Measurements from ENCODE around the gene OR7C2.
"Not testable (repeated sequence)": the region's sequence is repeated elsewhere in the genome, so short reads cannot be mapped to it uniquely, and the experiment has no call there.

OR7C2 gene

DNA sequence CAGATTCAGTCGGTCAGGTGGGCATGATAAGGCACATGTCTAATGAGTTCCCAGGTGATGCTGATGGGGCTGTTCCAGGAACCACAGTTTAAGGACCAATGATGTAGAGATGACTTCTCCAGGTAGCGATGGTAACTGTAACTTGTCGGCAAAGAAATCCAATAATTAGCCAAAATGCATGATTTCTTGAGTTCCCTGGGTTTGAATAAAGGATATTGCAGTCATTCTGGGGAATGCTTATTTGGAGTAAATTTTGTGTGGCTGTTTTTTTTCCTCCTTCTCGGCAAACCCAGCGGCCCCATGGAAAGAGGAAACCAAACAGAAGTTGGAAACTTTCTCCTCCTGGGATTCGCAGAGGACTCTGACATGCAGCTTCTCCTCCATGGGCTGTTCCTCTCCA lies at the start of gene OR7C2:
Gene OR7C2 (plus strand): TSS at position 301 of the 400 bp plus-strand sequence. CDS start 0 bp downstream, at position 301.
- no peak for DNase-seq

DNA sequence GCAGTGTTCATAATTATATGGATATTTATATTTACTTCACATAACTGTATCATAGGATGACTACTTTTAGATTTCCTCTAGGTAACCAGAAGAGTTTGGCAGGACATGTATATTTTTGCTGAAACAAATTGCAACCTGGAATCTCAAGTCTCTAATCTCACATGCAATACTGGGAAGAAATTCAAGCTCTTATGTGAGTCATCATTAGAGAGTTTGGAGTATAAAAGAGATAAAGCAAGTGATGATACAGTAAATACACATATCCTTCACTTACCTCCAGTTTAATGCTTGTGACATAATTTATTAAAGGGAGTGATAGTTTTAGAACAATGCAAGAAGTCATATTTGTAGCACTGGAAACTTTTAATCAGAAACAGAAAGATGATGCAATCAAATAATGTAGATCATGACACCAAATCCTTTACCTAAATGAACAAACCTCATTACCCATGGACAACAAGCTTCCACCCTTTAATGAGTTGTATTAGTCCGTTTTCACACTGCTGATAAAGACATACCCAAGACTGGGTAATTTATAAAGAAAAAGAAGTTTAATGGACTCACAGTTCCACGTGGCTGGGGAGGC lies 39.5 kb upstream of the OR7C2 start:
- no peak for DNase-seq

DNA sequence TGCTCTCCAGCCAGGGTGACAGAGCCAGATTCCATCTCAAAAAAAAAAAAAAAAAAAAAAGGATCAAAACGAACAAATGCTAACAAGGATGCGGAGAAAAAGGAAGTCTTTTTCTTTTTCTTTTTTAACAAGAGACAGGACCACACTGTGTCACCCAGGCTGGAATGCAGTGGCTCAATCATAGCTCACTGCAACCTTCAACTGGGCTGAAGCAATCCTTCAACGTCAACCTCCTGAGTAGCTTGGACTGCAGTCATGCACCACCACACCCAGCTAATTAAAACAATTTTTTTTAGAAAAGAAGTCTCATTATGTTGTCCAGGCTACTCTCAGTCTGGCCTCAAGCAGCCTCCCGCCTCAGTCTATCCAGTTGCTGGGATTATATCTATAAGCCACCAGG lies 34.6 kb upstream of the OR7C2 start:
- no peak for DNase-seq

DNA sequence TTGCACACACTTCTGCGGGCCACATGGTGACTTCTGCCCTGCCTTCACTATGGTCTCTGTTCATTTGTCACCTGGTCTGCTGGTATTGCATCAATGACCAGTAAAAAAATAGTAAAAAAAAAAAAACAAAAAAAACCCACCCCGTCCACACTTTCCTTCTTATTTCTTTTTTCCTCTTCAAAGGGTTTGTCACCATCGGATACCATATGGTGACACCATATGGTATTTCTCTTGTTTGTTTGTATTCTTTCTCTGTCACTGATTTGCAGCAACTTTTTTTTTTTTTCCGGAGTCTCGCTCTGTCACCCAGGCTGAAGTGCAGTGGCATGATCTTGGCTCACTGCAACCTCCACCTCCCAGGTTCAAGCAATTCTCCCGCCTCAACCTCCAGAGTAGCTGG lies 26.2 kb upstream of the OR7C2 start:
- no peak for DNase-seq

DNA sequence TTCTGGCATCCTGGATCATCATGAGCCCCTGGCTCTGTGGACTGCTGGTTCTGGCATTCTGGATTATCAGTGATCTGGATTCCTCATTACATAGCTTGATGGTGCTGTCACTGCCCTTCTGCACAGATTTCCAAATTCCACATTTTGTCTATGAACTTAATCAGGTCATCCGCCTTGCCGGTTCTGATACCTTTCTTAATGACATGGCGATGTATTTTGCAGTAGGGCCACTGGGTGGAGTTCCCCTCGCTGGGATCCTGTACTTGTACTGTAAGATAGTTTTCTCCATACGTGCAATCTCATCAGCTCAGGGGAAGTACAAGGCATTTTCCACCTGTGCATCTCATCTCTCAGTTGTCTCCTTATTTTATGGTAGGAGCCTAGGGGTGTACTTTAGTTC lies 24.4 kb upstream of the OR7C2 start:
- no peak for DNase-seq

DNA sequence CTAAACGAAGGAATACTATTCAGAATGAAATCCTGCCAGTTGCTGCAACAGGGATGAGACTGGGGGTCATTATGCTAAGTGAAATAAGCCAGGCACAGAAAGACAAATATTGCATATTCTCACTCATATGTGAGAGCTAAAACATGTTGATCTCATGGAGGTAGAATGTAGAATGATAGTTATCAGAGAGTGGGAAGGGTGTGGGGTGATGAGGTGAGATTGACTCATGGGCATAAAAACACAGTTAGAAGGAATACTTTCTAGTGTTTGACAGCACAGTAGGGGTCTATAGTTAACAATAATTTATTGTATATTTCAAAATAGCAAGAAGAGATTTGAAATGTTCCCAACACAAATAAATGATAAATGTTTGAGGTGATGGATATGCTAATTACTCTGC lies 7.8 kb upstream of the OR7C2 start:
- DNase-seq, result no peak

DNA sequence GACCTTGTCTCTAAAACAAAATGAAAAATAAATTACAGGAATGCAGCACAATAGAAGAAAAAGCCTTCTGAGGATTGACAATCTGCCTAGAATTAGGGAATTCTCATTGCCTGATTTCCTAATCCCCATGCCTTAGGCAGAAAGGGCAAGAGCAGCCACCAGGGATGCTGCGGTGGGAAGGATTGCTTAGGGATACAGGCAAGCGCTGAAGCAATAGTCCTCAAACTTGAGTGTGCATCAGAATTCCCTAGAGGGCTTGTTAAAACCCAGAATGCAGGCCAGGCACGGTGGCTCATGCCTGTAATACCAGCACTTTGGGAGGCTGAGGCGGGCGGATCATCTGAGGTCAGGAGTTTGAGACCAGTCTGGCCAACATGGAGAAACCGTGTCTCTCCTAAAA lies 1.0 kb upstream of the OR7C2 start:
- peak; percentile 7 for DNase-seq

DNA sequence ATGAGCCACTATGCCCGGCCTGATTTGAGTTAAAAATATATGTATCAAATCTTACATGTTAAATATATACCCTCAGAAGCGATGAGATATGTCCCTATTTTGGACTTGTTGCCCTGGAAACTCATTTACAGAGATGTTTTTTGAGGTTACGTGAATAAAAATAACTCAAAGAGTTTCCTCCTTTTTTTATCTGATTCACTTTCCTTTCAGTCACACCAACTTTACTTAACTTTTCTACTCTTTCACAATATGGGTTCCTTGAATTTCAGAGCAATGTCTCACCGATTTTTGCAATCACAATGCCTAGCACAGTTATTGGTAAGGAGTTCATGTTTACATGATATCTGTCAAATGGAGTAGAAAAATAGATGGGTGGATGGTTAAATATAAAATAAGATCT lies 2.3 kb downstream of the OR7C2 start:
- no peak for DNase-seq

DNA sequence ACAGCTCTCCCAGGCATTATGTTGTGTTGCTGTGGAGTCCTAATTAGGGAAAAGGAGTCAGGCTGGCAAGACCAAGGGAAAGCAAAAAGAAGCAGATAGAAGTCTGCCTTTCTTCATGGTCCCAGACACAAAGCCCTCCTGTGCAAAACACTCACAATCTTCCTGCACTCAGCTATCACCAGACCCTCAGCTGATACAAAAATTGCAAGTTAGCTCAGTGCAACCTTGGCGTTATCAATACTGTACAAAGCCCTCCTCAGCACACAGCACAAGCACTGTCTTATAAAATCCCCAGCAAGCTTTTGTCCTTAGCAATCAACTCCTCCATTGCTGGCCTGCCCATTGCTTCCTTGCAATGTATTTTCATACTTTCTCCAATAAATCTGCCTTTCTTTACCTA lies 3.2 kb downstream of the OR7C2 start:
- no peak for DNase-seq

DNA sequence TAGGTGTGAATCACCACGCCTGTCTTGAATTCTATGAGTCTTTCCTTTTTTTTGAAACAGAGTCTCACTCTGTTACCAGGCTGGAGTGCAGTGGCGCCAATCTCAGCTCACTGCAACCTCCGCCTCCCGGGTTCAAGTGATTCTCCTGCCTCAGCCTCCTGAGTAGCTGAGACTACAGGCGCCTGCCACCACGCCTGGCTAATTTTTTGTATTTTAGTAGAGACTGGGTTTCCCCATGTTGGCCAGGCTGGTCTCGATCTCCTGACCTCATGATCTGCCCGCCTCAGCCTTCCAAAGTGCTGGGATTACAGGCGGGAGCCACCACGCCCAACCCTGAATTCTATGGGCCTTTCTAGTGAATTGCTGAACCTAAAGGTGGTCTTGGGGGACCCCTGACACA lies 8.1 kb downstream of the OR7C2 start:
- not testable (repeated sequence) for DNase-seq

DNA sequence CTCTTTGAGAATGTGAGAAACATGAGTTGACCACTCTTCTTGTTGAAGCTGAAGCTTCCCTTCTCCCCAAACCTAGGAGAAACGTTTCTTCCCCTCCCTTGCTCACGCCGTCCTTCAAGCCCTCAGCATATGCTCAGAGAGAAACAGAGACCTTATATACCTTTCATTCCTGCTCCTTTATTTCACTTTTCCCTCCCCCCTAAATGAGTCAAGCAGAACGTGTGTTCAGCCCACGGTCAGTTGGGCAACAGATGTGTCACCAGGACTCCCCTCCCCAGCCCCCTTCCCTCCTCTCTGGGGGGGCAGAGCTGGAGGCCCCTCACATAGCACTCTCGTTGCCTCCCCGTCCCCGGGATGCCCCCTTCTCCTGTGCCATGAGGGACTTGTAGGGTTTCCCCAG lies 8.6 kb downstream of the OR7C2 start:
- DNase-seq, result no peak

DNA sequence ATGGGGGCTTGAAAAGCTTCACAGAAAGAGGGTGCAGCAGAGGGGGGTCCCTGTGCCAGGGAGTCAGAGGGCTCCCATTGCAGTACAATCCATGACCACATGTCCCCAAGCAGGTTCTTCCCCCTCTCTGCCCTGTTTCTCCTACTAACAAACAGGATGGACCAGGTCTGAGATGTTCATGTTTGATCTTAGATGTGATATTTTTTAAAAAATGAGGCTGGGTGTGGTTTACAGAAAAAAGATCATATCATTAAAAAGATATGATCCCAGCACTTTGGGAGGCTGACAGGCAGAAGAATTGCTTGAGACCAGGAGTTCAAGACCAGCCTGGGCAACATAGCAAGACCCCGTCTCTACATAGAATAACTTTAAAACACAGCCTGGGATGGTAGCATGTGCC lies 9.1 kb downstream of the OR7C2 start:
- DNase-seq, result no peak

DNA sequence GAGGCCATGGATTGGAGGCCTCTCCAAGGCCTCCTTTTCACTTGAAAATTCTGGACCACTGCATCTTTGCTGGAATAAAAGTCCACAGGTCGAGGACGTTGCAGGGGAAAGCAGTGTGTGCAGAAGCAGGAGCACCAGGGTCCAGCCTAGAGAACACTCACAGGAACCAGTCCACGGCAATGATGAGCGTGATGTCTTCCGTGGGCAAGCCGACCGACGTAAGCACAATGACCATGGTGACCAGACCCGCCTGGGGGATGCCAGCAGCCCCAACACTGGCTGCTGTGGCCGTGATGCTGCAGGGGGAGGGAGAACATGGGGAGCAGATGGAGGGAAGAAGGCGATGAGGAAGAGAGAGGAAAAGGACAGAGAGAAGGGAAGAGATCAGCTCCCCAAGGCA lies 11.5 kb downstream of the OR7C2 start:
- DNase-seq, result no peak

DNA sequence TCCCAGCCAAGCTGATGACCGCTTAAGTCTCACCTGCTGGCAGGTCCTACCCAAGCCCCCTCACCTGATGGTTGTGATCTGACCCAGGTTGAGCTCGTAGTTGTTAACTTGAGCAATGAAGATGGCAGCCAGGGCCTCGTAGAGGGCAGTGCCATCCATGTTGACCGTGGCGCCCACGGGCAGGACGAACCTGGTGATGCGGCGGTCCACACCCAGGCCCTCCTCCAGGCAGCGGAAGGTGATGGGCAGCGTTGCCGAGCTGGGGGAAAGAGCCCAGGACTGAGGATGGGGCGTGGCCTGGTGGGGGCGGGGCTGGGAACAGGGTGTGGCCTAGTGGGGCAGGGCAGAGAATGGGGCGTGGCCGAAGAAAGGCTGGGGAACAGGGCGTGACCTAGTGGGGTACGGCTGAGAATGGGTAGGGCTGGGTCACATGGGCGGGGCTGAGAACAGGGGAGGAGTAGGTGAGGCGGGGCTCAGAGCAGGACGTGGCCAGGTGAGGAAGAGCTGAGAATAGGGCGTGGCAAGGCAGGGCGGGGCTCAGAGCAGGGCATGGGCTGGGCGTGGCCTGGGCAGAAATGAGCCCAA lies 12.9 kb downstream of the OR7C2 start:
- no peak for DNase-seq

DNA sequence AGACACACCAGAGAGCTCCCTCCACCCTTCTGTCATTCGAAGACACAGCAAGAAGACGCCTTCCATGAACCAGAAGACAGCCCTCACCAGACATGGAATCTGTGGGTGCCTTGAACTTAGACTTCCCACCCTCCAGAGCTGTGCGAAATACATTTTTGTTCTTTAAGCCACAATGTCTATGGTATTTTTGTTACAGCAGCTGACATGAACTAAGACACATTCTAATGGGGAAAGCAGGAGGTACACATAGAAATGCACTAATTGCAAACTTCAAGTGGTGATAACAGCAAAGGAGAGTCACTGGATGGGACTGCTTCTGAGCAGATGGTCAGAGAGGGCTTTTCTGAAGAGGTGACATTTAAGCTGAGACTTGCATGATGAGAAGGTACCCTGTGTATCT lies 16.2 kb downstream of the OR7C2 start:
- DNase-seq, result no peak

DNA sequence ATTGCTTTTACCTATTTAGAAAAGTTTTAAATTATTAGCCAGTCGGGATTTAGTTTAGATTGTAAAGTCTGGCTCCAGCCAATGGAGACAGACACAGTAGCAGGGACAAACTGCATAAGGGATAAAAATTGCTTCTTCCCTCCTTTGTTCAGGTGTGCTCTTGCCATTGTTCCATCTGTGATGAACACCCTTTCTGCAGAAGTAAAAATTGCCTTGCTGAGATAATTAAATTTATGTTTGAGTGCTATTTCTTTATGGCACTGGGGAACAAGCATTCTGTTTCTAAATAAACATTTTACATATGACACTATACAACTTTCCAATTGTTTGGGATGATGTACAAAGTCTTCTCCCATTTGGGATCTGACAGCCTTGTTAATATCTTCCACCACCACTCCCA lies 18.0 kb downstream of the OR7C2 start:
- DNase-seq, result no peak

DNA sequence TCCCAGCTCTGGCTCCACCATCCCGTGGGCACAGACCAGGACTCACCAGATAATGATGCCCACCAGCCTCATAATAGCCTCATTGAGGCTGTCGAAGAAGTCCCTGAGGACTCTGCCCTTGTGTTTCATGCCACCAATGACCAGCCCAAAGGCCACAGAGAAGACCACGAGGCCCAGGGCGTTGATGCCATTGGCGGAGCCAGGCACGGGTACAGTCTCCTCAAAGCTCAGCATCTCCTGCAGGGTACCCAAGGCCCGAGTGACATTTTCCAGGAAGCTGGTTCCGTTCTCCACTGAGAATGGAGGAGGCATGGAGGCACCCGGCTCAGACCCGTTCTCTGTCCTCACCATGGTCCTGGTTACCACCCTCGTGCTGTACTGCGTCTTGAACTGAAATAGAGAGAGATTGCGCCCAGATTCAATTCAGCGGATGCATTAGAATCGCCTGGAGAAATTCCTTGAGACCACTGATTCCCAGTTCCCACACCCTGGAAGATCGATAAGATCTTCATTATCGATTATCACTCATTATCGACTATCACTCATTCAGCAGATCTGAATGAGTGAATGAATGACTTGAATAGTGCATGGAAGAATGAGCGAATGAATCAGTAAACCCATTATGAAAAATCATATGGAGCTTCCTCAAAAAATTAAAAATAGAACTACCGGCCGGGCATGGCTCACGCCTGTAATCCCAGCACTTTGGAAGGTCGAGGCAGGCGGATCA lies 20.8 kb downstream of the OR7C2 start:
- DNase-seq, result no peak

DNA sequence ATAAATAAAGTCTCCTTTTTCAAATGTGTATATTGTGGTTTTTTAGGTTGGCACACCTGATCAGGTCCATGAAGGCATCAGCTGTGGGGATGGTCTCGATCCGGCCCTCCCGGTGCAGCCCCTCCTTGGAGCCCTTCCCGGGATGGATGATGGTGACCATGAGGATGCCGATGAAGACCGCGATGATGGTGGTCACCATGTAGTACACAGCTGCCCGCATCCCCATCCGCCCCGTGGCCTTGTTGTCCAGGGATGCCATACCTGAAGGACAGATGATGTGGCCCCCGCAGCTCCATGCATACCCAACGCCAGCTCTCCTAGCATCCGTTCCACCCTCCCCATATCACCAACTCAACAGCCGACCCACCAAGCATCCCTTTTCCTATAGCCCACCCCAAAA lies 27.0 kb downstream of the OR7C2 start:
- no peak for DNase-seq

DNA sequence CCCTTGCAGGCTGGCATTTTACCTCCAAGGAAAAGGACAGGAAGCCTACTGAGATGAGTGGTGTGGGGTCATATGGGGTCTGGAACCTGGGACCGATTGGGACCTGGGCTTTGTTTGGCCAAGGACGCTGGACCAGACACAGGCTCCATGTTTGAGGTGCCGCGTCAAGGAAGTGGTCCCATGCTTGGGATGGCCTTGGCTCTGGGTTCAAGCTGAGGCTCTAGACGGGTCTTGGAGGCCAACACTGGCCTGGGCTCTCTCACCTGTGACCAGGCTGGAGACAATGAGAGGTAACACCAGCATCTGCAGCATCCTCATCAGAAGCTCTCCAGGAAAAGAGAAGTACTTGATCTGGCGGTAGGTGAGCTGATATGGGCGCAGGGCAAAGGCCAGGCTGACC lies 30.2 kb downstream of the OR7C2 start:
- DNase-seq, result no peak

DNA sequence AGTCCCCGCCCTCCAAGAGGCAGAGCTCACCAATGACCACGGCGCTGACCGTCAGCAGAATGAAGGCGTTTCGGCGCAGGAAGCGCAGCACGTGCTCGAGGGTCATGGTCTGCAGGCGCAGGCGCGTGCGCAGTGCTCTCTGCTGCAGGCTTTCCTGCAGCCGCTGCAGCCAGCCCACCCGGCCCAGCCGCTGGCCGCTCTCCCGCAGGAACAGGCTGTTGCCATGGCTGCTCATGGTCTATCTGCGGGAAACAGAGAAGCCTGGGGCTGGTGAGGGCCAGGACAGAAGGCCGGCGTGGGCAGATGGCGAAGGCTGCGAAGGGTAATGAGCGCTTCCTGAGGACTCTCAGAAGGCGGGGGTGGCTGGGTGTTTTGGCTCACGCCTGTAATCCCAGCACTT lies 31.4 kb downstream of the OR7C2 start:
- no peak for DNase-seq

DNA sequence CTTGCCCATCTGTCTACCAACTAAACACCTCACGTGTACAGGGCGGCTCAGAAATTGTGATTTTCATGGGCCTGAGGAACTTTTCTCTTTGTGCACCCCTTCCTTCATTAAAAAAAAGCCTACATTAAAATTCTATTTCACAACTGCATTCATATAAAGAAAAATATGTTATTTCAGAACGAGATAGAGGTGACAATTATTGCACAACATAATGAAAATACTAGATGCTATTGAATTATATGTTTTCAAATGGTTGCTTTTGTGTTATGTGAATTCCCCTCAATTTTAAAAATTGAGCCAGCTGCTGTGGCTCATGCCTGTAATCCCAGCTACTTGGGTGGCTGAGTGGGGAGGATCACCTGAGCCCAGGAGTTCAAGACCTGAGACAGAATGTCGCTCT lies 33.2 kb downstream of the OR7C2 start:
- no peak for DNase-seq

DNA sequence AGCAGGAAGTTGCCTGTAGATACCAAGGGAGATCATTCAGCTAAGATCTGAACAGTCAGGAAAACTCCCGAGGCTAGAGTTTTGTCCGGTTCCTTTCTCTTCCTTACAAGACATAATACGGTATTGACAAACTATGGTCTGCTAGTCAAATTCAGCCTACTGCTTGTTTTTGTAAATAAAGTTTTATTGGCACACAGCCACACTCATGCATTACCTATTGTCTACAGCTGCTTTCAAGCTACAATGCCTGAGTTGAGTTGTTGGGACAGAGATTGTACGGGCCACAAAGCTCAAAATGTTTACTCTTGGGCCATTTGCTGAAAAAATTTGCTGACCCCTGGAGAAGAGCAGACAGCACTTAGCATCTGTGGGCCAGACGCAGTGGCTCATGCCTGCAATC lies 35.8 kb downstream of the OR7C2 start:
- no peak for DNase-seq

DNA sequence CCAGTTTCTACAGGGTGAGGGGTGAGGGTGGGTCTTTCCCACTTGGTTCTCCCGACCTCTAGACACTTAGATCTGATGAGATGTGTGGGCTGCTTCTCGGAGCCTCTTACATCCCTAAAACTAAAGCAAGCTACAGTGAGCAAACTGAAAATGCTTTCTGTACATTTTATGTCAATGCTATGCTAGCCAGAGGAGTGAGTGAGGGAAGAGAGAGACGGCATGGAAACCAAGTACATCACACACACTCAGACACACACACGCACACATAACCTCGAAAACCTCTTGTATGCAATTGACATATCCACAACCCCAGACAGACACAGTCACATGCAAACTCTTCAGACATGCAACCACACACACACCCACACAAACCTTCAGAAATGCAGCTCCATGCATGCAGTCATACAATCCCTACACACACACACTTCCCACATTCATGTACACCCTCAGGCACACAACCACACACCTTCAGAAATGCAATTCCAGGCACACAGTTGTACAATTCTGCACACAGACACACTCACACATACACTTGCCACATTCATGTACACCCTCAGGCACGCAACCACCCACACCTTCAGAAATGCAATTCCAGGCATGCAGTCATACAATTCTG lies 37.0 kb downstream of the OR7C2 start:
- DNase-seq, result no peak
